Fibroblast of skin of right quadriceps (primary cell): ENCODE data around the gene EXOC3L2.

Source experiments
- DNase-seq: peaks from one replicate; pipeline ENCODE4 v3.0.0-alpha.2; 2013

The EXOC3L2 gene

DNA sequence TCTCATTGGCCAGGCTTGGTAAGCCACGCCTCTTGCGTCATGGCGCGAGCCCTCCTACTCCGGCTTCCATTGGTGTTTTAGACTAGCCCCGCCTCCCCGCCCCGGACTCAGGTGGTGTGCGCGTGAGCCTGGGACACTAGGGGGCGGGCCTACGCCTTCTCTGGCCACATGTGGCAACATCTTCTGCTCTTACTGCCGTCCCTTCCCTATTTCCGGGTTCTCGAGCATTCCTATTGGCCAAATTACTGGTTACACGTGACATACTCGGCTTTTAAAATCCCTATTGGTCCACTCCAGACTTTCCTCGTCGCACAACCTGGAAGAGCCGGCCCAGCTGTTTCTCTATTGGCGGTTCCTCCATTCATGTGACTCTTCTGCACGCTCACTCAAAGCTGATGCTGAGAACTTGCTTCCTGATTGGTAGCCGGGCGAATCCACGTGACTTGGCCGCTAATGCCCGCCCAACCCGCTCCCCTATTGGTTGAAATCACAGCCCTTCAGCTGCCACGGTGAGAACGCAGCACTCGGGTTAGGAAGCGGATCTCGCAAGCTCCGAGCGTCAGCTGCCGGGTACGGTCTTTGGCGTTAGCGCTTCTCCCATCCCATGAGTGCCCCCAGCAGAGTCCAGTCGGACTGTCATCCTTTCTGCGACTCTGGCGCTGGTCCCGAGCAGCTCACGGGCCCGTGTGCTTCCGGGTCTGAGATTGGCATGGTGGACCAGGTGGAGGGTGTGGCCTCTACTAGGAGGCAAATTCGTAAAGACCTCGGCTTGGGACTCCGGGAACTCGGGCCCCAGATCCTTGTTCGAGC lies 66.7 kb downstream of the EXOC3L2 start, which contains the start of gene BLOC1S3:
Gene BLOC1S3, plus strand, starts transcription at position 523 of the 810 bp plus-strand sequence. CDS start 513 bp downstream, outside the sequence.
- peak; percentile 100 for DNase-seq

- DNase-seq: peak; percentile 39
Observed at GRCh38 chr19:45177817-45178261, 67.4 kb downstream of the EXOC3L2 start, which contains the start of gene TRAPPC6A. Gene TRAPPC6A, minus strand, starts transcription at chr19:45178237. Its CDS starts 19 bp downstream, at chr19:45178218.

DNA sequence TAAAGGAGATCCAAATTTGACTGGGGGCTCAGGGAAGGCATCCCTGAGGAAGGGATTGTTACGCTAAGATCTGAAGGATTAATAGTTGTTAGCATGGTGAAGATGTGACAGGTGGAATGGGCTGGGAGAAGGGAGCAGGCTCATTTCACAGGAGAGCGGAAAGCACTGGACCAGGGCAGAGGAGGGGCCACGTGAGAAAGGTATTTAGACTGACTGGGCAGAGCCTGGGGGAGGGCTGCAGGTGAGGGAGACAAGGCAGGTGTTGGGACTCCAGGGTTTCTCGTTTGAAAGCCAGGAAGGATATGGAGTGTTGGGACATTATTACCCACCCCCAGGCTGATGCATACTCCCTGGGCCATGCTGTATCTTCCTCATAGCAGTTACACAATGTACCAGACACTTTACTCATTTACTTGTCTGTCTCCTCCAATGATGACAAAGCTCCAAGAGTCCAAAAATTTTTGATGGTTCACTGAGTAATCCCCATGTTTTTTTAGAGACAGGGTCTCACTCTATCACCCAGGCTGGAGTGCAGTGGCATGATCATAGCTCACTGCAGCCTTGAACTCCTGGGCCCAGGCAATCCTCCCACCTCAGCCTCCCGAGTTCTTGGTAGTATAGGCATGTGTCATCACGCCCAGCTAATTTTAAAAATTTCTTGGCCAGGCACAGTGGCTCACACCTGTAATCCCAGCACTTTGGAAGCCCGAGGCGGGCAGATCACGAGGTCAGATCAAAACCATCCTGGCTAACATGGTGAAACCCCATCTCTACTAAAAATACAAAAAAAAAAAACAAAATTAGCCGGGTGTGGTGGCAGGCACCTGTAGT lies 69.5 kb downstream of the EXOC3L2 start:
- no peak for DNase-seq

GRCh38 chr19:45173816-45174215 lies 71.4 kb downstream of the EXOC3L2 start:
- peak; percentile 27 for DNase-seq

- DNase-seq: no peak
Observed at GRCh38 chr19:45172611-45173208, 72.5 kb downstream of the EXOC3L2 start.

GRCh38 chr19:45172173-45172572 lies 73.0 kb downstream of the EXOC3L2 start:
- no peak for DNase-seq

DNA sequence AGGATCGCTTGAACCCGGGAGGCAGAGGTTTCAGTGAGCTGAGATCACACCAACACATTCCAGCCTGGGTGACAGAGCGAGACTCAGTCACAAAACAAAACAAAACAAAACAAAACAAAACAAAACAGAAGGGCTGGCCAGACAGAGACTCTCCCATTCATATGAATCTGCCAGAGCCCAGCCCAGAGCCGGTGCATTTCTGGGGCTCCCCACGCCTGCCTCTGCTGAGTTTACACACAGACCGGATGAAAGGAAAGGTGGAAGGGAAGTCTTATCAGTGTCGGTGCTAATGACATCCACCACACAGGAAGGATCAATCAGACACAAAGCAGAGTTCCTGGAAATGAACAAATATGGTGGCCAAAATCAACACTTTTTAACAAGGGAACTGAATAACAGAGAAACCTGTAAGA lies 74.0 kb downstream of the EXOC3L2 start:
- DNase-seq: no peak

- no peak for DNase-seq
Observed at GRCh38 chr19:45170146-45171106, 74.8 kb downstream of the EXOC3L2 start.

GRCh38 chr19:45169602-45170001 lies 75.6 kb downstream of the EXOC3L2 start:
- DNase-seq: no peak

GRCh38 chr19:45168767-45169351 lies 76.3 kb downstream of the EXOC3L2 start:
- no peak for DNase-seq

- no peak for DNase-seq
Observed at GRCh38 chr19:45166723-45167252, 78.4 kb downstream of the EXOC3L2 start.

GRCh38 chr19:45164577-45165335 lies 80.5 kb downstream of the EXOC3L2 start:
- peak; percentile 45 for DNase-seq

- no peak for DNase-seq
Observed at GRCh38 chr19:45163751-45164460, 81.3 kb downstream of the EXOC3L2 start.

- DNase-seq: no peak
Observed at GRCh38 chr19:45163156-45163555, 82.1 kb downstream of the EXOC3L2 start.

GRCh38 chr19:45162608-45163143 lies 82.5 kb downstream of the EXOC3L2 start:
- no peak for DNase-seq
